HCT116 (cell line): ENCODE results near the gene NAGLU.

ENCODE experiments used
- FOSL1 ChIP-seq: IDR thresholded peaks from 2 replicates; pipeline ENCODE4 v1.6.1; 2012; ENCODE audit warnings: low read depth
- POLR2A ChIP-seq: IDR thresholded peaks from 2 replicates; pipeline ENCODE4 v1.7.0; 2011; ENCODE audit warnings: borderline replicate concordance; ENCODE audit not compliant: insufficient read depth, insufficient read length; ENCODE audit errors: extremely low read depth
- POLR2AphosphoS5 ChIP-seq: IDR thresholded peaks from 2 replicates; pipeline ENCODE4 v1.6.1; 2011; ENCODE audit warnings: mild to moderate bottlenecking, low read depth, low read length, moderate library complexity
- RAD21 ChIP-seq: IDR thresholded peaks from 2 replicates; pipeline ENCODE4 v1.6.1; 2012; ENCODE audit warnings: low read depth, mild to moderate bottlenecking
- TF ChIP-seq, protein P1 (sequence below): IDR thresholded peaks from 2 replicates; pipeline ENCODE4 v1.6.1; 2012; ENCODE audit warnings: low read depth
- TF ChIP-seq, protein P2 (sequence below), 3 experiments: fragments of 200-600 bp in 1 of 3; sonication (generic) in 1 of 3; IDR thresholded peaks in 2 of 3; conservative IDR thresholded peaks in 1 of 3; 2 replicates each; pipeline ENCODE4 v1.5.1; 2012 to 2017; ENCODE audit warnings: low read depth in 2 of 3, low read length in 2 of 3, antibody characterized with exemption in 1 of 3, borderline replicate concordance in 1 of 3, control low read depth in 1 of 3, mild to moderate bottlenecking in 1 of 3, mixed read lengths in 1 of 3, mixed run types in 1 of 3, moderate library complexity in 1 of 3; ENCODE audit not compliant: insufficient read depth in 1 of 3

DNA sequence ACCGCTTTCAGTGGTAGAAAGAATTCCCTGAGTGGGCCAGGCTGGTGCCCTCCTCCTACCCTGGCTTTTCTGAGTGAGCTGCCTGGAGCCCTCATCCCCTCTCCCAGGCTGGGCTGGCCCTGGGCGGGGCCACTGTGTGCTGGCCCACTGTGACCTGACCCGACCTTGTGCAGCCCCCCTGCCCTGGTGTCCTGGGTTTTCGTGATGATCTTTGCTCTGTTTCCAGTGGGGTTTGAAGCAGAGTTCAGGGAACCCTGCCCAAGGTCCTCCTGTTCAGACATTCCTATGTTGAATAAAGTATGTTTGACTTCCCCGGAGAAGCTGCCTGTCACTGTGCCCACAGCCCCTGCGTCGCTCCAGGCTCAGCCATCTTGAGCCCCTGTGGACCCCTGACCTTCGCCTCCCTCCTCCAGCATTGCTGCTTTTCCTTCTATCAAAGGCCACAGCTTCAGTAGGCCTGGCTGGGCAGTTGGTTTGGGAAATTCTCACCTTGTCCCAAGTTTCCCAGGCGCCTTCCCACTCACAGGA is 13.7 kb upstream of the NAGLU start:
- TF ChIP-seq, protein P1, sequence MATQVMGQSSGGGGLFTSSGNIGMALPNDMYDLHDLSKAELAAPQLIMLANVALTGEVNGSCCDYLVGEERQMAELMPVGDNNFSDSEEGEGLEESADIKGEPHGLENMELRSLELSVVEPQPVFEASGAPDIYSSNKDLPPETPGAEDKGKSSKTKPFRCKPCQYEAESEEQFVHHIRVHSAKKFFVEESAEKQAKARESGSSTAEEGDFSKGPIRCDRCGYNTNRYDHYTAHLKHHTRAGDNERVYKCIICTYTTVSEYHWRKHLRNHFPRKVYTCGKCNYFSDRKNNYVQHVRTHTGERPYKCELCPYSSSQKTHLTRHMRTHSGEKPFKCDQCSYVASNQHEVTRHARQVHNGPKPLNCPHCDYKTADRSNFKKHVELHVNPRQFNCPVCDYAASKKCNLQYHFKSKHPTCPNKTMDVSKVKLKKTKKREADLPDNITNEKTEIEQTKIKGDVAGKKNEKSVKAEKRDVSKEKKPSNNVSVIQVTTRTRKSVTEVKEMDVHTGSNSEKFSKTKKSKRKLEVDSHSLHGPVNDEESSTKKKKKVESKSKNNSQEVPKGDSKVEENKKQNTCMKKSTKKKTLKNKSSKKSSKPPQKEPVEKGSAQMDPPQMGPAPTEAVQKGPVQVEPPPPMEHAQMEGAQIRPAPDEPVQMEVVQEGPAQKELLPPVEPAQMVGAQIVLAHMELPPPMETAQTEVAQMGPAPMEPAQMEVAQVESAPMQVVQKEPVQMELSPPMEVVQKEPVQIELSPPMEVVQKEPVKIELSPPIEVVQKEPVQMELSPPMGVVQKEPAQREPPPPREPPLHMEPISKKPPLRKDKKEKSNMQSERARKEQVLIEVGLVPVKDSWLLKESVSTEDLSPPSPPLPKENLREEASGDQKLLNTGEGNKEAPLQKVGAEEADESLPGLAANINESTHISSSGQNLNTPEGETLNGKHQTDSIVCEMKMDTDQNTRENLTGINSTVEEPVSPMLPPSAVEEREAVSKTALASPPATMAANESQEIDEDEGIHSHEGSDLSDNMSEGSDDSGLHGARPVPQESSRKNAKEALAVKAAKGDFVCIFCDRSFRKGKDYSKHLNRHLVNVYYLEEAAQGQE, result no peak
- TF ChIP-seq POLR2AphosphoS5, result no peak
- TF ChIP-seq POLR2A, result no peak
- no peak for TF ChIP-seq RAD21
- TF ChIP-seq, protein P2, sequence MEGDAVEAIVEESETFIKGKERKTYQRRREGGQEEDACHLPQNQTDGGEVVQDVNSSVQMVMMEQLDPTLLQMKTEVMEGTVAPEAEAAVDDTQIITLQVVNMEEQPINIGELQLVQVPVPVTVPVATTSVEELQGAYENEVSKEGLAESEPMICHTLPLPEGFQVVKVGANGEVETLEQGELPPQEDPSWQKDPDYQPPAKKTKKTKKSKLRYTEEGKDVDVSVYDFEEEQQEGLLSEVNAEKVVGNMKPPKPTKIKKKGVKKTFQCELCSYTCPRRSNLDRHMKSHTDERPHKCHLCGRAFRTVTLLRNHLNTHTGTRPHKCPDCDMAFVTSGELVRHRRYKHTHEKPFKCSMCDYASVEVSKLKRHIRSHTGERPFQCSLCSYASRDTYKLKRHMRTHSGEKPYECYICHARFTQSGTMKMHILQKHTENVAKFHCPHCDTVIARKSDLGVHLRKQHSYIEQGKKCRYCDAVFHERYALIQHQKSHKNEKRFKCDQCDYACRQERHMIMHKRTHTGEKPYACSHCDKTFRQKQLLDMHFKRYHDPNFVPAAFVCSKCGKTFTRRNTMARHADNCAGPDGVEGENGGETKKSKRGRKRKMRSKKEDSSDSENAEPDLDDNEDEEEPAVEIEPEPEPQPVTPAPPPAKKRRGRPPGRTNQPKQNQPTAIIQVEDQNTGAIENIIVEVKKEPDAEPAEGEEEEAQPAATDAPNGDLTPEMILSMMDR (IDR thresholded peaks at IDR 0.05 in 2 of 3, conservative IDR thresholded peaks at IDR 0.05 in 1 of 3; ENCODE audit: borderline replicate concordance in 1 of 3, insufficient read depth in 1 of 3, low read depth in 2 of 3, low read length in 2 of 3), result no peak
- TF ChIP-seq FOSL1, result no peak
